OCI-M2 (cell line): ENCODE results near the gene DHFR.

Experiments
- DNase-seq: peaks from one replicate; lab custom pipeline; 2025; ENCODE audit not compliant: unreplicated experiment; lab: John Stamatoyannopoulos, UW

DHFR gene

DNA sequence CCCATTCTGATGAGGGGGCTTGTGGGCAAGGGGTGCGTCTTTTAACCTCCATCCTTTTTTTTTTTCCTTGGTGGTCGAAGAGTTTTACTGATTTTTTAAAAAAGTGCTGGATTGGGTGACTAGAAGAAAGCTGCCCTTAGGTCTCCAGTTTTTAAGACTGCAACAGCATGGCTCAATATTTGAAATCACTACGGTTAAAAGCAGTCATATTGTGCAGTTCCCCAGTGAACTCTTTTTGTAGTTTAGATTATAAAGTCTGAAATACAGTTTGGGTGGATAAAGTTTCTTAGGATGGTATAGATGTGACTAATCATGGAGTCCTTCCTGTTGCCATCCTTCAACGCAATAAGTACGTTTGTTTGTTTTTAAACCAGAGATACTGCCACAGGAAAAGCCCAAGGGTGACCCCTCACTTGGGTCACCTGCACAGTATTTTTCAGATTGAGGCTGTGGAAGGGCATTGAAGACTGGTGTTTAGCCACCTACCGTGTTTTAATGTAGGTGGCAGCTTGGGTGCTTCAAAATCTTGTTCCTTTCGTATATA, 520 bp upstream of the DHFR start:
- DNase-seq, result no peak

DNA sequence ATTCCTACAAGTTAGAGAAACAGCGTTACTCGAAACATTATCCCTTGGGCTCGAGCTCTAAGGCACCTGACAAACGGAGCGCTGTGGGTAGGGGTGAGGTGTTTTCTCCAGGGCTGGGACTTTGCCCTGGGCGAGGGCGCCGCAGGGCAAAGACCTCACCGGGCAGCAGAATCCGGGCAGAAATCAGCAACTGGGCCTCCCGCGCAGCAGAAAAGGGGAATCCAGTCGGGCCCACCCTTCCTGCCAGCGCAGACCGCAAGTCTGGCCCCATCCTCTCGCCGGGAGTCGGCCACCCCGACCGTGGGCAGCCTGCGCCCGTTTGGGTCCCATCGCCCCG, 761 bp downstream of the DHFR start:
- DNase-seq, result no peak

DNA sequence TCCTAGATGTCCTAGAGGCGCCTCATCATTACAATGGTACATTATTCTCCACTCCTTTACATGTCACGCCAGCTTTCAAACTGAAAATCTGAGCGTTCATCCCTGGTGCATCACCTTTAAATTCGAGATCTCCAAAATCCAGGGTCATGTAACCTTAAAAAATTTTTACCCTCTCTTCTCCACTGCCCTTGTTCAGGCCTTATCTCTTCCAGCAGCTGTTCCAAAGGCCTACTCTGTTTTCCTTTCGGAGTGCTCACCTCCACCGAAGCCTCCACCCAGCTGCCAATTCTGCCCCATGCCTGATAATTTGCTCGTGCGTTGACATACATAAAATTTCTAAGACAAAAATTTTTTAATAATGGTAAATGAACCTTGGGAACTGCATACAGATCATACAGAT, 1.3 kb downstream of the DHFR start:
- no peak for DNase-seq

DNA sequence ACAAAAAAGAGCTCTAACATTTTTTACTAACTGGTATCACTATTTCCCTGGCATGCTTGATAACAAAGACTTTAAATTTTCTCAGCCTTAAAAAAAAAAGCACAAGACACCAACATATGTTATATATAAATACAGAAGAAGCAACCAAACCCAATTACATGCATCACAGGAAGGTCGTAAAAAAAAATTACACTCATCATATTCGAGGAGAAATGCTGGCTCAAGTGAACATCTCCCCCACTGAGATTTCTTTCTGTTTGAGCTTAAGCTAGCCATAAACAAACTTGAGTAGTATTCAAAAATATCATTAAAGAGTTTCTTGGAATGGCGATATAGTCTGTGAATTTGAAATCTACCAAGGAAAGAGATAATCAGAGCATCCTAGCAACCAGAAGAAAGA, 7.9 kb downstream of the DHFR start:
- no peak for DNase-seq

DNA sequence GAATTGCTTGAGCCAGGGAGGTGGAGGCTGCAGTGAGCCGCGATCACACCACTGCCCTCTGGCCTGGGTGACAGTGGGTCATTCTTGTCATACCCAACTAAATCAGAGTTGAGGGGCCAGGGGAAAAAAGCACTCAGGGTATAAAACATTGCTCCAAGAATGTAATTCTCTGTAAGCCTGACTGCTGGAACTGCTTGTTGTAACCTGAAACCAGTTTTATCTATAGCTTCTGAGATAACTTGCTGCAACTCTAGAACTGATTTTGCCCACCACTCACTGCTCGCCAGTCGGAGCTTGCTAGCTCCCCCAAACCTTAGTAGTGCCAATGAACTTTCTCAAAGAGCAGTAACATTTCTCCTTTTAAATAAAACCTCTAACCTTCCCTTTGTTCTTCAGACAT, 9.9 kb downstream of the DHFR start:
- DNase-seq, result no peak

DNA sequence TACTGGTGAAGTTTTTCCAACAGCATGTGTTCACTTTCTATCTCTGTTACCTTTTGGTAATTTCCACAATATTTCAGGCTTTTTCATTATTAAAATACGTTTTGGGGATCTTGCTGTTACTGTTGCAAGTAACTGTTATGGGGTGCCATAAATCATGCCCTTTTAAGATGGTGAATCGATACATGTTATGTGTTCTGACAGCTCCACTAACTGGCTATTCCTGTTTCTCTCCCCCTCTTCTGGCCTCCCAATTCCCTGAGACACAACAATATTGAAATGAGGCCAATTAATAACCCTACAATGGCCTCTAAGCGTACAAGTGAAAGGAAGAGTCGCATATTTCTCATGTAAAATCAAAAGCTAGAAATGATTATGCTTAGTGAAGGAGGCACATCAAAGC, 13.4 kb downstream of the DHFR start:
- DNase-seq, result no peak

DNA sequence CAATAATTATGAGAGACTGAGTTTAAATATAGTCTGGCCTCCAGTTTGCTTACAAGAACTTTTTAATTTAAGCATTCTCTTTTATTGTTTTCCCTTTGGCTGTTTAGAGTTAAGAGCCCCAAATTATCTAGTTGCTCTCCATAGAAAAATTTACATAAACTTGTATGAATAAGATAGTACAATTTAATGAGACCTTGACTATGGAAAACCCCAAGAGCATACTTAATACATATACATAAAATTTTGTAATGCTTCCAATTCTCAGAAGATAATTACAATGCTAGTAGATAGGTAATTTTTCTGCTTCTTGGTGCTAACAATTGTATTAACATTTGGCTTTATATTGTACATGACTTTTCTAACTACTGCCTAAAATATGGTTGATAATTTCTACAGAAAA, 20.6 kb downstream of the DHFR start:
- DNase-seq, result no peak

DNA sequence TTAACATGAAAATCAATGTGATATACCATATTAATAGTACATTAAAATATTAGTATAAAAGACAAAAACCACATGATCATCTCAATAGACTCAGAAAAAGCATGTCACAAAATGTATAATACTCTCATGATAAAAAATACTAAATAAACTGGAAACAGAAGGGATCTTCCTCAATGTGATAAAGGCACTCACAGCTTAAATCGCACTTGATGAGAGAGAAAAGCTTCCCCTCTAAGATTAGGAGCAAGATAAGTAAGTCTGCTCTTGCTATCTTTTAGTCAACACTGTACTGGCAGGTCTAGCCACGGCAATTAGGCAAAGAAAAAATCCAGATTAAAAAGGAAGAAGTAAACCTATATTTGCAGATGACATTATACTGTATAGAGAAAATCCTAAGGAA, 22.1 kb downstream of the DHFR start:
- no peak for DNase-seq

DNA sequence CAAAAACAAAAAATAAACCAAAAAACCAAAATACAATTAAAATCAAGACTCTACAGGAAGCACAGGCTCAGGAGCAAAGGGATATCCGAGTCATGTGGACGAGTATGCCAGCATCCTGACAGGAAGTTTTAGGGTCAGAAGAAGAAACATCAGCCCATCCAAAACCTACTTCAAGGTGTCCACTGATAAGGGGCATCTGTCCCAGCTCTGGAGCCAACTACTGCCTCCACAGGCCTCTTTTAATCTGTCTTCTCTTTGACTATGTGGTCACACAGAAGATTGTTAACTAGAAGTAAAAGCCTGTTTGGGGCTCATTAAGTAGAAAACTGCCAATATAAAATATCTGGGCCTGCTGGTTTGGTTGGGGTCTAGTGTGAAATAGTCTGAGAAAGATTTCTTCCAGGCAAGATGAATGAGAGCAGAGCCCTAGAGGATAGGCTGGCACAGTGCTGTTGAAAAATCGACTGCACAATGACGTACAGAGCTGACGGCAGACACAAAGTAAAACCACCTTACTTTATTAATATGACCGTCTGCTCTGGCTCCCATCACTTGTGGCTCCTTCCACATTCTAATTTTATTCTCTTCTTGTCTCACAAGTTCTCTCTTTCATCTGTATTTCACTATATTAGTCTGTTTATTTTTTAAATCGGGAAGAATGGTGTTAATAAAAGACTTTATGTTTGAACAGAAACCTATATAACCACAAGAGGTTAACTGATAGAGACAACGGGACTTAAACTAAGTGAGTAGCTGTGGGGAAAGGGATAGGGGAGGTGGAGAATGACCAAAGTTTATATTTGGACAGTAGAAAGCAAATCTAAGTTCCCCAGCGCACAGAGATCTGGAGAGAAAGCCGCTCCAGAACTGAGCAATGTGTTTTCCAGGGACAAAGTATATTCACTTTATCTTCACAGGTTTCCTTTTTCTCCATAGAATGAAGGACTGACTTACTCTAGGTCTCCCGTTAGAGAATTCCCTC, 23.2 kb downstream of the DHFR start:
- DNase-seq, result no peak

DNA sequence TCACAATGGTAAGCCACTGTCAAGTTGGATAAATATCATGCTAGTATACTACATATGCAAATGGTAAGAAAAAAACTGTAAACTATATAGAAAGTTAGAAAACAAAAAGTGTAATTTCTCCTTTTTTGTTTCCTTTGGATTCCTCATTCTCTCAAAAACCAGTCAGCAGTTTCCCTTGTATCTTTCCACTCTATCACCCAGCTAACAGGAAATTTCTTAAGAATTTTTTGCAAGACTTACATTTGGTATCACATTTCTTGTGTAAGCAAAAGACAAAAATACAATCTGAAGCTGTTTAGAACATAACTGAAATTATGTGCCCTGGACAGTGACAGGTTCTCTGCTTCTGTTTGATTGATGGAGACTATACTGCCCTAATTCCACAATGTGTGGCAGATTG, 25.5 kb downstream of the DHFR start:
- DNase-seq, result no peak

DNA sequence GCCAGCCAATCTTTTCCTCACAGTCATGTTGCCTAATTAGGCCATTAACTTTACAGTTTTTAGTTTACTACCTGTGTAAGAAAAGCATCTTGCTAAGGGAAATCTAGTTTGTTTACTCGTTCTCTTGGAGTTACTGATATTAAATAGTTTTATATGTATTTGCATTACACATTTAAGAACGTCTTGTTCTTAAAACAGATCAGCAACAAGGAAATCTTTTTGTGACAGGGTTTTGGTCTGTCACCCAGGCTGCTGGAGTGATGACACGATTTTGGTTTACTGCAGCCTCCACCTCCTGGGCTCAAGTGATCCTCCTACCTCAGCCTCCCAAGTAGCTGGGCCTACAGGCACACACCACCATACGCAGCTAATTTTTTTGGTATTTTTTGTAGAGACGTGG, 29.6 kb downstream of the DHFR start:
- DNase-seq, result no peak

DNA sequence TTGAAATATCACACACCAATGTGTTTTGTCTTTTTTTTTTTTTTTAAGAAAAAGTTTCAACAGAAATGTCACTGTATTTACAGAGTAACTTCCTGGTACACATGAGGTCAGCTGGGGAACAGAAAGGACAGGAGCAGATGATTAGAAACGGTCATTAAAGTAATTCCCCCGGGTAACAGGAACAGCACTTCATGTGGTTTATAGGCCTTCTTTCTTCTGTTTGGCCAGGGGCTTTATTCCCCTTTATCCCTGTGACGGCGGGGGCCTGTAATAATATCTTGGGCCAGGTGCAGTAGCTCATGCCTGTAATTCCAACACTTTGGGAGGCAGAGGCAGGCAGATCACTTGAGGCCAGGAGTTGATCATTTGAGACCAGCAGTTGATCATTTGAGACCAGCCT, 30.8 kb downstream of the DHFR start:
- DNase-seq, result no peak

DNA sequence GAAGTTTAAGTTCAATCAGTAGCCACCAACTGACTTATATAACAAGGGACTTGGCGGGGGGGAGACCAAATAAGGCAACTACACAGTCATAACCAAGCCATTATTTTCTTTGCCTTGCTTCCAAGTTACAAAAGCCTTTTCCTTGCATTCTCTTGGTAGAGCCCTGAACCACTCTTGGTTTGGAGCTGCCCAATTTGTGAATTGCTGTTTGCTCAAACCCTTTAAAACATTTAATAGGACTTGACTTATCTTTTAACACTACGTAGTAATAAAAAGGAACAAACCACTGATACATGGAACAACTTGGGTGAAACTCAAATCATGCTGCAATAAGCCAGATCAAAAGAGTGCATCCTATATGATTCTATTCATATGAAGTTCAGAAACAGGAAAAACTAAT, 32.0 kb downstream of the DHFR start:
- DNase-seq, result no peak

DNA sequence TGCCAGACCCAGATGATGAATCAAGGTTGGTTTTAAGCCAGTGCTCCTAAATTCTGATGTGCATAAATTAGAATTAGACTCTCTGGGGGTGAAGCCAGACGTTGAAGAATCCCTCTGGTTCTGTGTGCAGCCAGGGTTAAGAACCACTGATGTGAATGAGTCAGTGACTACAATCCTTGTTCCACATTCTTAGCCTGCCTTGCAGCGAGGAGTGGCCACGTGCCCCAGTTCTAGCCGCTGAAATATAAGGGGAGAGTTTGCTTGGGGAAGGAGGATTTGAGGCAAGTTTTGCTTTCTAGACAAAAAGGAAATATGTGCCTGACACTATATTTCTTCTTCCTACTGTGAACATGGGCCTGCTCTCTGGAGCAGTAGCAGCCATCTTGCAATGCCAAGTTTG, 34.6 kb downstream of the DHFR start:
- DNase-seq, result no peak

DNA sequence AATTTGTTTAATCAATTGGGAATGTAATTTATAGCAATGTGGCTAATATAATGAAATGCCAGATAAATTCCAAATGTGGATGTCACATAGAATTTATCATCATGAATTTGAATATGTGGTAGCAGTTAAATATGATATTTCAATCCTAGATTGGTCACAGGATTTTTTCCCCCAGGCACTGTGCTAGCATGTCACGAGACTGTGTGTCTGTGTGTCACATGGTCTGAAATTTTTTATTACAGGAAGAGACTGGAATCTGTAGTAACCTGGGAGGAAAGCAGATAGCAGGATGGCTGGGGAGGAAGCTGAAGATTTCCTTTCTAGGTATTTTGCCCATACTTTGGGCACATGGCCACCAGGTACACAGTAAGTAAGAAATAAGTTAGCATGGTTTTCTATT, 35.7 kb downstream of the DHFR start:
- no peak for DNase-seq

DNA sequence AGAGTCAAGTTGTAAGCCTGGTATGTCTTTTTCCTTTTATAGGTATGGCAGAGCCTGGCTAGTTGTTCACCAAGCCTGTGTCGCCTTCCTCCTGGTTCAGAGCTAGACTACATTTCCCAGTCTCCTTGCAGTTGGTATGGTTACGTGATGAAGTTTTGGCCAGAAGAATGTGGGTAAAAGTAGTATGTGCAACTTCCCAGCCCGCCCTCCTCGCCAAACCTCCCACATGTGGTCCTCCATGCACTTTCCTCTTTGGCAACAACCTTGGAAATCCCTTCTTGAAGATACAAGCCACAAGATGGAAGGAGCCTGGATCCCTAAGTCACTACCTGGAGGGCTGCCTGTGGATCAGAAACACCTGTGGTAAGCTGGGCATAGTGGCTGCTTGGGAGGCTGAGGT, 36.3 kb downstream of the DHFR start:
- DNase-seq, result no peak

DNA sequence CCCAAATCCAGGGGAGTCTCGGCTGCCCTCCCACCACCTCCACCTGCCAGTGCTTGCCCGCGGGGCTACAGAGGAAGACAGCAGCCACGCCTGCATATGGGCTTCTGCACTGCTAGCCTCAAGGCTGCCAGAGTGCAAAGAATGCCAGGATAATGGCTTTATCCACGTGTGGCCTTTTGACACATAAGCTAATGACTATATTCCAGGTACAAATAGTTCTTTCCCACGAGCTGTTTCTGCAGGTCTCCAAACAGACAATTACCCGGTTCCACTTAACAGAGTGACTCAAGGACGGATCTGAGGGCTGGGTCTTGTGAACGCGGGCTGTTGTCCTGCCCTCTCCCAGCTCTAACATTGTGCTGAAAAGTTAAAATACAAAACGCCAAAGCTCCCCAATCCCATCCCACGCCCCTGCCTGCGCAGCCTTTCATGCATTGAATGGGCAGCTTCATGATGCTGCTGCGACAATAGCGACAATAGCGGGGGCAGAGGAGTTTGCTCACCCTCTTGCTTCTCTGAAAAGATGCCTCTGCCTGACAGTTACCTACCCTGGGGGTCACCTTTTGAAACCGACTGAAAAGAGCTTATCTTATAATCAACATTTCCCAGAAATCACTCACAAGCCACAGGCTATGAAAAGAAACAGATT, 39.4 kb downstream of the DHFR start:
- no peak for DNase-seq

DNA sequence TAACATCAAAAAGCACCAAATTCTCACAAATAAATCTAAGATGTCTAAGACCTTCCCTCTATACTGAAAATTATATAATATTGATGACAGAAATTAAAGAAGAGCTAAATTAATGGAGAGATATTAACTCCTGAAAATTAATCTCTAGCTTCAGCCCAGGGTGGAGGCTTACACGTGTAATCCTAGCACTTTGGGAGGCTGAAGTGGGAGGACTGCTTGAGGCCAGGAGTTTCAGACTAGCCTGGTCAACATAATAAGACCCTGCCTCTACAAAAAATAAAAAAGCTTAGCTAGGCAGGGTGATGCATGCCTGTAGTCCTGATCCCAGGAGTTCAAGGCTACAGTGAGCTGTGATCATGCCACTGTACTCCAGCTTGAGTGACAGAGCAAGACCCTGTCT, 45.1 kb downstream of the DHFR start:
- DNase-seq, result no peak

DNA sequence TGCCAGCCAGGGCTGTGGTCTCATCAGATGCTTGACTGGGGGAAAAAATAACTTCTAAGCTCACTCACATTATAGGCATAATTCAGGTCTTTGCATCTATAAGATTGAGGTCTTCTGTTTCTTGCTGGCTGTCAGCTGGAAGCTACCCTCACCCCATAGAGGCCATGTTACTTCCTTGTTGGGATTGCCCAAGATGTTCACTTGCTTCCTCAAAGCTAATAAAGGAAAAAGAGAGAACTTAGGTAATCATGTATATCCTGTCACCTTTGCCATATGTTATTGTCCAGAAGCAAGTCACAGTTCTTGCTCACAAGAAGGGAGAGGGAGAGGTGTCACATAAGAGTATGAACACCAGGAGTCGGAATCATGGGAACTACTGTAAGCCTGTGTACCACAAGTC, 46.1 kb downstream of the DHFR start:
- DNase-seq, result no peak

DNA sequence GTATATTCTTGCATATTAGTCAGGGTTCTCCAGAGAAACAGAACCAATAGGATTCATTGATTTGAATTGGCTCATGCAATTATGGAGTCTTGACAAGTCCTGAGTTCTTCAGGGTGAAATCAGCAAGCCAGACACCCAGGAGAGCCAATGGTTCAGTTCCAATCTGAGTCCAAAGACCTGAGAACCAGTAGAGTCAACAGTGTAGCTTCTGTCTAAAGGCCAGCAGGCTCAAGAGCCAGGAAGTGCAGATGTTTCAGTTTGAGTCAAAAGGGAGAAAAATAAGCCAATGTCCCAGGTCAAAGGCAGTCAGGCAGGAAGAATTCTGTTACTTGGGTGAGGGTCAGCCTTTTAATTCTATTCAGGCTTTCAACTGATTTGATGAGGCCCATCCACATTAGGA, 47.0 kb downstream of the DHFR start:
- DNase-seq, result no peak

DNA sequence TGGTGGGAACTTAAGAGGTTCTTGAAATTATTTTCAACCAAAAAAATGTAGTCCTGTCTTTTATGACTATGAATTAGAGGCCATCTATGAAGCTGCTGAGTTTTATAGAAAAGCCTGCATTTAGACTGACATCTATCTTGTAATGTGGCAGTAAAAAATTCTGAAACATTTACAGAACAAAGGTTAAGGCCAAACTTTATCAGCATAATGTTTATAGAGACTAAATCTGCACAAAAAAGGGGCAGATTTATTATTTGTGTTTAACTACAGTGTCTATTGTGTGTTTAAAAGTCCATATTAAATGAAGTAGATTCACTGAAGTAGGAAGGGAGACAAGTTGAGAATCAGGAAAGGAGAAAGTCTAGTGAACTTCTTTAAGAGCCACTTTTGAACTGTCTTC, 47.4 kb downstream of the DHFR start:
- DNase-seq, result no peak

DNA sequence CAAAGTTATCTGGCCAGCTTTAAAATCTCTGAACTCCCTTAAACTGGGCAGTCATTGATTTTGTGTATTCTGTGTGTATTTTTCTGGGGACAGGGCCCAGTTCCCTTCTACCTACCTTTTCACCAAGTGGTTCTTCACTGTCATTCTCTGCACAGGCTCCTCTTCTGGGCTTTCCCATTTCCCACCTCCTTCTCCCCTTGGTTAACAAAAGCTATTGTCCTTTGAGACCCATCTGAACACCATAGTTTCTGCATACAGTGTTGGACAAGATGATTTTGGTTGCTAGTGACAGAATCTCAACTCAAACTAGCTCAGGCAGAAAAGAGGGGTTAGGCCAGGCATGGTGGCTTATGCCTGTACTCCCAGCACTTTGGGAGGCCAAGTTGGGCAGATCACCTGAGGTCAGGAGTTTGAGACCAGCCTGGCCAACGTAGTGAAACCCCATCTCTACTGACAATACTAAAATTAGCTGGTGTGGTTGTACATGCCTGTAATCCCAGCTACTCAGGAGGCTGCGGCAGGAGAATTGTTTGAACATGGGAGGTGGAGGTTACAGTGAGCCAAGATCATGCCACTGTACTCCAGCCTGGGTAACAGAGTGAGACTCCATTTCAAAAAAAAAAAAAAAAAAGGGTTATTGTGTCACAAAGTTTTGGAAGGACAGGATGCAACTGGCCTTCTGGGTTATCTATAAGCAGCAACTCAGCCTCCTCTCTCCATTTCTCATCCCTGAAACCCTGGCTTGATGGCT, 53.7 kb downstream of the DHFR start:
- DNase-seq, result no peak
